Measurements from ENCODE around the gene RHOT2.

The RHOT2 gene

DNA sequence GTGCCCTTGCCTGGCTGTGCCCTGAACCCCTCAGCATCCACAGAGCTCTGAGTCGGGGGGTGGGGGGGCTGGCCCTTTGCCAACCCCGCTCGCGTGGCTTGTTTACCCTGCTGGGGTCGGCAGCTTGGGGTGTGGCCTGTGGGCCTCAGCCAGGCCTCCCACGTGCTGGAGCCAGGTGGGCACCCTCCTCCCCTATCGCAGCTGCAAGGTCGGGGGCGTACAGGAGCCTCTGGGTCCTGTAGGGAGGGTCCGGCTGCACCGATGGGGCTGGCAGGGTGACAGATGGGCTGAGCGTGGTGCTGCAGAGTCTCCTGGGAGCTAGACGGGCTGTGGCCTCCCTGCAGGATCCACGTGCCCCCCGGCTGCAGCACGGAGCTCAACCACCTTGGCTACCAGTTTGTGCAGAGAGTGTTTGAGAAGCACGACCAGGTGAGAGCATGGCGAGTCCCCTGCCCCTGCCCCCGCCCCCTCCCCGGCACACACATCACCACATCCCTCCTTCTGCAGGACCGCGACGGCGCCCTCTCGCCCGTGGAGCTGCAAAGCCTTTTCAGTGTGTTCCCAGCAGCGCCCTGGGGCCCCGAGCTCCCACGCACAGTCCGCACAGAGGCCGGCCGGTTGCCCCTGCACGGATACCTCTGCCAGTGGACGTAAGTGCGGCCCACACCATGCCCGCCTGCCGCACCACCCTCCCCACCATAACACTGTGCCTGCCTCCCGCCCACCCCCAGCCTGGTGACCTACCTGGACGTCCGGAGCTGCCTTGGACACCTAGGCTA, 3.6 kb downstream of the RHOT2 start:
- DNase-seq = no peak

- DNase-seq = no peak
Observed at GRCh38 chr16:672371-672770, 4.4 kb downstream of the RHOT2 start.

GRCh38 chr16:672851-673250, 4.9 kb downstream of the RHOT2 start:
- no peak for DNase-seq

- DNase-seq = no peak
Observed at GRCh38 chr16:673399-673991, 5.6 kb downstream of the RHOT2 start.

GRCh38 chr16:674214-674881, 6.4 kb downstream of the RHOT2 start:
- no peak for DNase-seq

DNA sequence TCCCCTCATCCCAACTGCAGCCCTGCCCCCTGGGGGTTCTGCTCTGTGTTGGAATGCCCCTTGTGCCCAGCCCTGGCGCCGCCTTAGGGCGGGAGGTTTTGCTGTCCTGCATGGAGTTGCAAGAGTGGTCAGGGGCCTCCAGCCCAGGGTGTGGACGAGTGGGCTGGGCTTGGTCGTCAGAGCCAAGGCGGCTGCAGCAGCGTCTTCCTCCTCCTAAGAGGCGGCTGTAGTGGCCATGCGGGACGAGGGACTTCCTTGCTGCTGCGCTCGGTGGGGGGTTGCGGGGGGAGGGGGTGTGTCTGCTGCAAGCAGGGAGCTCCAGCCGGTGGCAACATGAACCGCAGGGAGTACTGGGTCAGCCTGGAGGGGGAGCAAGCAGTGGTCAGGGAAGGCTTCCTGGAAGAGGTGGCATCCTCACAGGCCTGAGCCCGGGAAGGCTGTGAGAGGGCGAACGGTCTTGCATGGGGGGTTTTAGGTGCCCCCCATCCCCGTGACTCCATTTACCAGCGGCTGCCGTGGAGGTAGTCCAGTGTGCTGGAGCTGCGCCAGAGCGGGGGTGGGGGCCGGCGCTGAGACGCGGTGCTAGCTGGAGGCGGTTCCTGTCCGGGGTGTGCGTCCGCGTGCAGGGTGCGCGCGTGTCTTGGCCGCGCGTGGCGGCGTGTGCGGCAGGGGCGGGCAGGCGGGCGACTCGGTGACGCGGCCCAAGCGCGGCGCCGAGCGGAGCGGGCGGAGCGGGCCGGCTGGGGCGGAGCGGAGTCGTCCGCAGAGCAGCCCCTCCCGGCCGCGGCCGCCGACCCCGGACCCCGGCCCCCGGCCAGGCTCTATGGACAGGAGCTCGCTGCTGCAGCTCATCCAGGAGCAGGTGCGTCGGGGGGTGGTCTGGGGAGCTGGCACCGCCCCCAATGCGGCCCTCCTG, 7.3 kb downstream of the RHOT2 start, which contains the start of gene RHBDL1:
RHBDL1 (plus strand) TSS at position 704 of the 916 bp plus-strand sequence; CDS start at position 824, 120 bp downstream.
- DNase-seq = no peak

DNA sequence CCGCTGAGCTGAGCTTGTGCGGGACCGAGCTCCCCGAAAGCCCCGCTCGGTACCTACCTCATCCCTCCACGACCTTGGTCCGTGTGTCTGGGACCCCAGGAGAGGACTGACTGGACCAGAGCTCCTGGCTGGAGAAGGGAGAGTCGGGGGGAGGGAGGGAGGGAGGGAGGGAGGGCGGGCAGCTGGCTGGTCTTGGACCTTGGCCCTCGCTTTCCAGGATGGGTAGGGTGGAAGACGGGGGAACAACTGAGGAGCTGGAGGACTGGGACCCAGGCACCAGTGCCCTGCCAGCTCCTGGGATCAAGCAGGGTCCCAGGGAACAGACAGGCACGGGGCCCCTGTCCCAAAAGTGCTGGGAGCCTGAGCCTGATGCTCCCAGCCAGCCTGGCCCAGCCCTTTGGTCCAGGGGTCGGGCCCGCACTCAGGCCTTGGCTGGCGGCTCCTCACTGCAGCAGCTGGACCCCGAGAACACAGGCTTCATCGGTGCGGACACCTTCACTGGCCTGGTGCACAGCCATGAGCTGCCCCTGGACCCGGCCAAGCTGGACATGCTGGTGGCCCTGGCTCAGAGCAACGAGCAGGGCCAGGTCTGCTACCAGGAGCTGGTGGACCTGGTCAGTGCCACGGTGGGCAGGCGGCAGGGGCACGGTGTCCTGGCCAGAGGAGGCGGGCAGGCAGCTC, 8.1 kb downstream of the RHOT2 start:
- DNase-seq = no peak

DNA sequence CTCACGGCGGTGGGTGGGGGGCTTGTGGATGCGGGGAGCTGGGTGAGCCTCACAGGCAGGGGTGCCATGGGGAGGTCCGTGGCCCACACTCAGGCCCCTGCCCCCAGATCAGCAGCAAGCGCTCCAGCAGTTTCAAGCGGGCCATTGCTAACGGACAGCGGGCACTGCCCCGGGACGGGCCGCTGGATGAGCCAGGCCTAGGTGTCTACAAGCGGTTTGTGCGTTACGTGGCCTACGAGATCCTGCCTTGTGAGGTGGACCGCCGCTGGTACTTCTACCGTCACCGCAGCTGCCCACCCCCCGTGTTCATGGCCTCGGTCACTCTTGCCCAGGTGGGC, 8.6 kb downstream of the RHOT2 start:
- DNase-seq = no peak

DNA sequence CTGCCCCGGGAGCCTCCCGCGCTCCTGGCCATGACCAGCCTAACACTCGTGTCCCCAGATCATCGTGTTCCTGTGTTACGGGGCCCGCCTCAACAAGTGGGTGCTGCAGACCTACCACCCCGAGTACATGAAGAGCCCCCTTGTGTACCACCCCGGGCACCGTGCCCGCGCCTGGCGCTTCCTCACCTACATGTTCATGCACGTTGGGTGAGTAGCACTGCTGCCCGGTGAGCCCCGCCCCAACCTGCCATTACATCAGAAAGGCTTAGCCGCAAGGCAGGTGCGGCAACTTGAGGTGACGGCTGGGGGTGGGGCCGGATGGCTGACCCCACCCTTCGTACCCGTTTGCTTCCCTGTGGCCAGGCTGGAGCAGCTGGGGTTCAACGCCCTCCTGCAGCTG, 9.0 kb downstream of the RHOT2 start:
- DNase-seq = no peak

- no peak for DNase-seq
Observed at GRCh38 chr16:677316-678190, 9.6 kb downstream of the RHOT2 start.

- no peak for DNase-seq
Observed at GRCh38 chr16:678209-678857, 10.4 kb downstream of the RHOT2 start.

- no peak for DNase-seq
Observed at GRCh38 chr16:678858-679813, 11.2 kb downstream of the RHOT2 start.

DNA sequence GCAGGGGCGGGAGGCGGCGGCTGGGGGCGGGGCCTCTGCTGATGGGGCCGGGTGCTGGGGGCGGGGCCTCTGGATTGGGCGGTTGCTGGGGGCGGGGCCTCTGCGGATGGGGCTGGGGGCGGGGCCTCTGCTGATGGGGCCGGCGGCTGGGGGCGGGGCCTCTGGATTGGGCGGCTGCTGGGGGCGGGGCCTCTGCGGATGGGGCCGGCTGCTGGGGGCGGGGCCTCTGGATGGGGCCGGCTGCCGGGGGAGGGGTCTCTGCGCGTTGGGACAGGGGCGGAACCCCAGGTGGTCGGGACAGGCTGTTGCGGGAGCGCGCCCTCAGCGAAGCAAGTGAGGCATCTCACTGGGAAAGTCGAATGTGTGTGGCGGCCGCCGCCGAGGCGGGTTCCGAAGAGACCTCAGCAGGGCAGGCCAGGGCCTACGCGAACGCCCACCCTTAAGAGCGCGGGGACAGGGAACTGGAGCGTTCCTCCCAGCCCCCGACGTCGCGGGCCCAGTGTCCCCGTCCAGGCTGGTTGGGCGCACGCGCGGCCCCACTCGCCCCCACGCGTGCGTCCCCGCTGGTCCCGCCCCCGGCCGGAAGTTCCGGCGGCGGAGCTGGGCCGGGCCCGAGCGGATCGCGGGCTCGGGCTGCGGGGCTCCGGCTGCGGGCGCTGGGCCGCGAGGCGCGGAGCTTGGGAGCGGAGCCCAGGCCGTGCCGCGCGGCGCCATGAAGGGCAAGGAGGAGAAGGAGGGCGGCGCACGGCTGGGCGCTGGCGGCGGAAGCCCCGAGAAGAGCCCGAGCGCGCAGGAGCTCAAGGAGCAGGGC, 12.1 kb downstream of the RHOT2 start, which contains the start of gene STUB1:
STUB1 (plus strand) TSS at position 597 of the 811 bp plus-strand sequence; CDS start at position 713, 116 bp downstream.
- DNase-seq = peak; percentile 82

DNA sequence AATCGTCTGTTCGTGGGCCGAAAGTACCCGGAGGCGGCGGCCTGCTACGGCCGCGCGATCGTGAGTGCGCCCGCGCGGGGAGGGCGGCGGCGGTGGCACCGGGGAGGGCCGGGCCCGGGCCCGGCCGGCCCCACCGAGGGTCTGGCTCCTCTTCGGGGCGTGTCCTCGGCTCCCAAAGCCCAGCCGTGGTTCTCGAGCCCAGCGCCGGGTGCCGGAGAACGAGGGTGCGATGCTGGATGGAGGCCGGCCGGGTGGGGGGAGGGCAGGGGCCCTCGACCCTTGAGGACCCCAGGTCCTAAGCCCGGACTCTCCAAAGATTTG, 12.7 kb downstream of the RHOT2 start:
- no peak for DNase-seq

- DNase-seq = no peak
Observed at GRCh38 chr16:680967-681745, 13.2 kb downstream of the RHOT2 start.

DNA sequence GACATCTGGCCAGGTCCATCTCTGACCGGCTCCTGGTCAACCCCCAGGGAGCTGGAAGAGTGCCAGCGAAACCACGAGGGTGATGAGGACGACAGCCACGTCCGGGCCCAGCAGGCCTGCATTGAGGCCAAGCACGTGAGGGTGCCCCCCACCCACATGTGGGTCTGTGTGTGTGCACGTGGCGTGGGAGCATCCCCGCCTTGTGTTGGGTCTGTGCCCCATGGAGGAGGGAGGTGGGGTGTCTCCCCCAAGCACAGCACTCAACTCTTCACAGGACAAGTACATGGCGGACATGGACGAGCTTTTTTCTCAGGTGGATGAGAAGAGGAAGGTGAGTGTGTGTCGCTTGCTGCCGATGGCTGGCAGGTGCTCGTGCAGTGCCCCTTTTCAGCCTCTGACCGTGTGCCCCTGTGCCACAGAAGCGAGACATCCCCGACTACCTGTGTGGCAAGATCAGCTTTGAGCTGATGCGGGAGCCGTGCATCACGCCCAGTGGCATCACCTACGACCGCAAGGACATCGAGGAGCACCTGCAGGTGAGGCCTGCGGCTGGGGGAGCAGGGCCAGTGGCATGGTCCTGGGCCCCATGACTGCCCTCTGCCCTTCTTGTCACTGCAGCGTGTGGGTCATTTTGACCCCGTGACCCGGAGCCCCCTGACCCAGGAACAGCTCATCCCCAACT, 14.0 kb downstream of the RHOT2 start:
- DNase-seq = no peak

Data from activated CD4-positive, alpha-beta T cell treated with anti-CD3 and anti-CD28 coated beads for 1 hour (primary cell).